Suprapubic skin (tissue), 2 donors: ENCODE data around the gene TTC13.

ENCODE experiments used
- EP300 ChIP-seq: sonication (generic); formaldehyde crosslinking; IDR thresholded peaks from one replicate; pipeline ENCODE4 v1.6.1; 2017; ENCODE audit warnings: antibody characterized with exemption
- POLR2A ChIP-seq, 2 donors: fragments of 450-650 bp; IDR thresholded peaks; one replicate each; pipeline ENCODE4 v1.6.1; 2017; ENCODE audit warnings: antibody characterized with exemption in 2 of 2, mild to moderate bottlenecking in 2 of 2, moderate library complexity in 2 of 2

GRCh38 chr1:230909974-230910754, 68.5 kb downstream of the TTC13 start:
- TF ChIP-seq POLR2A (IDR thresholded peaks at IDR 0.05) (no peak), EP300 (no peak)
